Gastrocnemius medialis (tissue), 4 donors: ENCODE data around the gene PLPP3. TPM values are rescaled to one million over a fixed set of nuclear protein-coding genes. Genes with fewer than 3 reads are reported as not detected.
A peak's percentile ranks its signal among the peaks of the same experiment; 100 is the strongest.

Experiments used
- ATAC-seq, 2 donors: fragments of 150-250 bp; one replicate each; pipeline ENCODE4 v1.9.1; 2016
- DNase-seq, 2 donors: peaks; one replicate each; pipeline ENCODE4 v3.0.0-alpha.2; 2019
- H3K27ac ChIP-seq, 4 donors: fragments of 200-600 bp; sonication (generic); 1 replicate in 1 of 4; 2 replicates in 3 of 4; pipeline ENCODE4 v1.5.1; 2016 to 2018; ENCODE audit warnings: mild to moderate bottlenecking in 2 of 4, moderate library complexity in 1 of 4
- H3K27me3 ChIP-seq, 3 donors: fragments of 200-600 bp; sonication (generic) in 2 of 3; 1 replicate in 1 of 3; 2 replicates in 2 of 3; pipeline versions ENCODE4 v1.5.1 to v1.6.0; 2016 to 2019; ENCODE audit warnings: mild to moderate bottlenecking in 1 of 3, moderate library complexity in 1 of 3
- H3K36me3 ChIP-seq, 2 donors: fragments of 200-600 bp; sonication (generic) in 1 of 2; one replicate each; pipeline ENCODE4 v1.5.1; 2017 to 2018
- H3K4me1 ChIP-seq, 2 donors: fragments of 200-600 bp; sonication (generic) in 1 of 2; one replicate each; pipeline ENCODE4 v1.5.1; 2016 to 2017; ENCODE audit warnings: mild to moderate bottlenecking in 2 of 2
- H3K4me3 ChIP-seq, 4 donors: fragments of 200-600 bp; sonication (generic) in 3 of 4; 1 replicate in 1 of 4; 2 replicates in 3 of 4; pipeline ENCODE4 v1.5.1; 2016 to 2019; ENCODE audit warnings: mild to moderate bottlenecking in 2 of 4
- H3K9me3 ChIP-seq, 3 donors: fragments of 200-600 bp; sonication (generic) in 2 of 3; 1 replicate in 1 of 3; 2 replicates in 2 of 3; pipeline ENCODE4 v1.5.1; 2016 to 2019
- CTCF ChIP-seq, 5 experiments: fragments of 450-650 bp in 3 of 5; fragments of 200-600 bp in 2 of 5; sonication (generic) in 2 of 5; IDR thresholded peaks in 4 of 5; conservative IDR thresholded peaks in 1 of 5; 1 replicate in 4 of 5; 2 replicates in 1 of 5; pipeline ENCODE4 v1.5.1; 2016 to 2019; ENCODE audit warnings: antibody characterized with exemption in 5 of 5, mild to moderate bottlenecking in 3 of 5, moderate library complexity in 3 of 5
- POLR2A ChIP-seq, 2 donors: fragments of 450-650 bp; IDR thresholded peaks; one replicate each; pipeline ENCODE4 v1.6.1; 2017; ENCODE audit warnings: antibody characterized with exemption in 2 of 2, mild to moderate bottlenecking in 2 of 2, moderate library complexity in 2 of 2
- in situ Hi-C, 4 donors: fragments of 200-750 bp; cut with MboI; loops; one replicate each; pipeline versions ENCODE4 v1.15.0 to v1.8.0; 2017; ENCODE audit warnings: low sequenced_read_pairs in 4 of 4
- intact Hi-C: fragments of 100-400 bp; cut with DNase I; formaldehyde crosslinking; loops from one replicate; pipeline ENCODE4 v1.15.1; 2023; ENCODE audit warnings: low total_unique reads
- total RNA-seq, 4 donors: library from RNA; depleted of rRNA; stranded (reverse); fragments of >200 nt; gene quantifications; one replicate each; pipeline versions ENCODE4 v1.1.0 to v1.2.3, GENCODE V29; 2016

PLPP3 gene
- total RNA-seq, 4 donors from 2014 or later, result 53.2 to 71.5 (median 55.5) TPM

GRCh38 chr1:56531624-56532349 is 47.6 kb downstream of the PLPP3 start:
- H3K9me3 ChIP-seq, result no peaks in the 10 kb centered on the region
- intact Hi-C loops (no loop called here), in situ Hi-C loops (no loop called here)
- H3K27ac ChIP-seq, result no peak overlapping the region
- TF ChIP-seq POLR2A (IDR thresholded peaks at IDR 0.05) (no peak), CTCF (IDR thresholded peaks at IDR 0.05 in 4 of 5, conservative IDR thresholded peaks at IDR 0.05 in 1 of 5) (no peak)
- H3K36me3 ChIP-seq, result no peaks in the 10 kb centered on the region
- H3K27me3 ChIP-seq, result no peaks in the 10 kb centered on the region
- ATAC-seq (no peak), DNase-seq (no peak)
- H3K4me1 ChIP-seq, result peaks cover 56 to 75% of the 10 kb centered on the region in 2 donors
- no peak overlapping the region for H3K4me3 ChIP-seq

- H3K9me3 ChIP-seq, result no peaks in the 10 kb centered on the region
- H3K27me3 ChIP-seq, result no peaks in the 10 kb centered on the region
- intact Hi-C loops (no loop called here), in situ Hi-C loops (no loop called here)
- no peak overlapping the region for H3K4me3 ChIP-seq
- H3K27ac ChIP-seq, result no peak overlapping the region
- TF ChIP-seq POLR2A (IDR thresholded peaks at IDR 0.05), result no peak
- TF ChIP-seq CTCF (IDR thresholded peaks at IDR 0.05 in 4 of 5, conservative IDR thresholded peaks at IDR 0.05 in 1 of 5), result no peak
- H3K4me1 ChIP-seq, result peaks cover 53 to 70% of the 10 kb centered on the region in 2 donors
- no peaks in the 10 kb centered on the region for H3K36me3 ChIP-seq
- ATAC-seq (no peak), DNase-seq (no peak)
Measured at GRCh38 chr1:56529801-56530200, 49.6 kb downstream of the PLPP3 start.

GRCh38 chr1:56527548-56528302 is 51.6 kb downstream of the PLPP3 start:
- Histone ChIP-seq H3K4me1 (peaks cover 47 to 67% of the 10 kb centered on the region in 2 donors), H3K27ac (peak overlapping the region in 2 of 4 donors; percentile 10 to 48), H3K4me3 (no peak overlapping the region), H3K9me3 (no peaks in the 10 kb centered on the region), H3K36me3 (peaks cover 2 to 15% of the 10 kb centered on the region in 2 donors), H3K27me3 (no peaks in the 10 kb centered on the region)
- intact Hi-C loops, result no loop called here
- no peak for TF ChIP-seq CTCF (IDR thresholded peaks at IDR 0.05 in 4 of 5, conservative IDR thresholded peaks at IDR 0.05 in 1 of 5)
- TF ChIP-seq POLR2A (IDR thresholded peaks at IDR 0.05), result no peak
- no peak for ATAC-seq
- no peak for DNase-seq
- in situ Hi-C loops, result no loop called here

- no peaks in the 10 kb centered on the region for H3K9me3 ChIP-seq
- intact Hi-C loops, result no loop called here
- ATAC-seq, result no peak
- H3K36me3 ChIP-seq, result peaks cover 2 to 15% of the 10 kb centered on the region in 2 donors
- H3K4me3 ChIP-seq, result no peak overlapping the region
- in situ Hi-C loops, result no loop called here
- no peak for DNase-seq
- no peaks in the 10 kb centered on the region for H3K27me3 ChIP-seq
- H3K4me1 ChIP-seq, result peaks cover 58 to 70% of the 10 kb centered on the region in 2 donors
- no peak for TF ChIP-seq CTCF (IDR thresholded peaks at IDR 0.05 in 4 of 5, conservative IDR thresholded peaks at IDR 0.05 in 1 of 5)
- TF ChIP-seq POLR2A (IDR thresholded peaks at IDR 0.05), result no peak
- H3K27ac ChIP-seq, result peak overlapping the region in 2 of 4 donors; percentile 22 to 48
Measured at GRCh38 chr1:56526571-56527174, 52.7 kb downstream of the PLPP3 start.
